Kidney epithelial cell (primary cell): Measurements from ENCODE around the gene DOCK9. TPM values are rescaled to one million over a fixed set of nuclear protein-coding genes. Genes with fewer than 3 reads are reported as not detected.
A peak's percentile ranks its signal among the peaks of the same experiment; 100 is the strongest.

ENCODE experiments used
- DNase-seq: peaks from one replicate; pipeline ENCODE4 v3.0.0-alpha.2; 2010; ENCODE audit warnings: low read depth
- H3K27me3 ChIP-seq: 2 replicates; pipeline ENCODE4 v1.6.0; 2011; ENCODE audit warnings: low read length; ENCODE audit not compliant: control insufficient read depth, insufficient read depth
- H3K36me3 ChIP-seq: 2 replicates; pipeline ENCODE4 v1.5.1; 2011; ENCODE audit warnings: low read length; ENCODE audit not compliant: control insufficient read depth, insufficient read depth
- H3K4me3 ChIP-seq: 2 replicates; pipeline ENCODE4 v1.5.1; 2011; ENCODE audit warnings: low read depth, mild to moderate bottlenecking, control low read depth, low read length
- CTCF ChIP-seq: IDR thresholded peaks from 2 replicates; pipeline ENCODE4 v1.5.1; 2011; ENCODE audit warnings: mild to moderate bottlenecking, moderate library complexity, low read length, control low read depth, inconsistent platforms; ENCODE audit not compliant: insufficient read depth, poor library complexity, severe bottlenecking
- total RNA-seq: library from RNA; depleted of rRNA; stranded (reverse); fragments of >200 nt; gene quantifications from 2 replicates; pipeline ENCODE4 v1.2.3, GENCODE V29; 2015

The DOCK9 gene
- total RNA-seq, 1 donor from 2014 or later: 226 TPM

GRCh38 chr13:98976338-98976737 is 1.5 kb downstream of the DOCK9 start:
- H3K4me3 ChIP-seq: peak overlapping the region; percentile 21
- TF ChIP-seq CTCF: no peak
- H3K36me3 ChIP-seq: no peaks in the 10 kb centered on the region
- no peak for DNase-seq
- no peaks in the 10 kb centered on the region for H3K27me3 ChIP-seq

DNA sequence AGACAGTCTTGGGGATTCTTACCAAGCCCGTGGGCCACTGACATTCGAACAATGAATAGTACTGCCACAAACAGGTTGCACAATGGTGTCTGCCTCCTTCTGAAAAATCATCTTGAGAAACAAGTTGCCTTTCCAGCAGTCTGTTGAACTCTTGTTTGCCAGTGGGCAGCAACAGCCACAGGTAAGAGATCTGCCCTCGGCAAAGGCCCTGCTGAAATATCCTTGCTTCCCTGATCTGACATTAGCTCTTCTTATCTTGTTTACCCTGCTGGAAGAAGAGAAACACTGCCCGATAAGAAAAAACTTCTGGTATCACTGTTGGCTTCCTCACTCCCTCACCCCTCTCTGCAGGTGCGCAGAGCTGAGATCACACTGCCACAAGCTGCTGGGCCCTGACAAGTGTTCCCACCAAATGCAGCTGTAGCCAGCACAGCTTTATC is 2.0 kb downstream of the DOCK9 start:
- no peak for DNase-seq
- H3K4me3 ChIP-seq: peak overlapping the region; percentile 21
- H3K36me3 ChIP-seq: no peaks in the 10 kb centered on the region
- no peaks in the 10 kb centered on the region for H3K27me3 ChIP-seq
- TF ChIP-seq CTCF: no peak

- no peaks in the 10 kb centered on the region for H3K36me3 ChIP-seq
- DNase-seq: no peak
- no peaks in the 10 kb centered on the region for H3K27me3 ChIP-seq
- TF ChIP-seq CTCF: no peak
- H3K4me3 ChIP-seq: no peak overlapping the region
Measured at GRCh38 chr13:98974053-98974452, 3.8 kb downstream of the DOCK9 start.

GRCh38 chr13:98972627-98973026 is 5.2 kb downstream of the DOCK9 start:
- peak; percentile 69 for DNase-seq
- H3K4me3 ChIP-seq: no peak overlapping the region
- no peaks in the 10 kb centered on the region for H3K36me3 ChIP-seq
- H3K27me3 ChIP-seq: no peaks in the 10 kb centered on the region
- no peak for TF ChIP-seq CTCF

DNA sequence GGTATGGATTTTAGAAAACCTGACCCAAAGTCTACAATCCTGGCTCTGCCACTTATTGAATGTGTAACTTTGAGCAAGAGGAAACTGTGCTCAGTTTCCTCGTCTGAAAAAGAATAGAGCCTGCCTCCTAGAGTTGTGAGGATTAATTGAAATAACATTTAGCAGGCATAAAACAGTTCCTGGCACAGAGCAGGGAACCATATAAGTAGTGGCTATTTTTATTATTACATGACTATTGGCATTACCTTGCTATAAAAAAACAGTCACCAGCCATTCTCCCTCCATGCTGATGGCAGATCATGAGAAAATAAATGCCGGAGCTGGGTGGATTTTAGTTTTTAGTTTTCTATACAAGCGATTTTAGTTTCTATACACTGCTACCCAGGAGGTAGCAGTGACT is 5.8 kb downstream of the DOCK9 start:
- H3K36me3 ChIP-seq: no peaks in the 10 kb centered on the region
- TF ChIP-seq CTCF: no peak
- H3K4me3 ChIP-seq: no peak overlapping the region
- no peak for DNase-seq
- H3K27me3 ChIP-seq: no peaks in the 10 kb centered on the region

- no peak for TF ChIP-seq CTCF
- Histone ChIP-seq H3K27me3 (no peaks in the 10 kb centered on the region), H3K36me3 (no peaks in the 10 kb centered on the region), H3K4me3 (no peak overlapping the region)
- DNase-seq: no peak
Measured at GRCh38 chr13:98970330-98970729, 7.5 kb downstream of the DOCK9 start.
